Measurements from ENCODE around the gene DNAJC1.

DNAJC1 gene

DNA sequence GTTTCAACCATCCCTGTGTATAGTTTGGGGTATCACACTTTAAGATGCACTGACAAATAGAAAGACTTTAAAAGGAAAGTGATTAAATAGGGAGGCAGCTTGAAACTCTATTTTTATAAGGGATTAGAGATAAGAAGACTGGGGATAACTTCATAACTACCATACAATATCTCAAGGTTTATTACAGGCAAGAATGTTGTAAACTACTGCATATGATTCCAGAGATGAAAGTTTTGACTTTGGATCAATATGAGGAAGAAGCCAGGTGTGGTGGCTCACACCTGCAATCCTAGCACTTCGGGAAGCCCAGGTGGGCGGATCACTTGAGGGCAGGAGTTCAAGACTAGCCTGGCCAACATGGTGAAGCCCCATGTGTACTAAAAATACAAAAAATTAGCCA lies 96.1 kb downstream of the DNAJC1 start:
- TF ChIP-seq, protein P1, sequence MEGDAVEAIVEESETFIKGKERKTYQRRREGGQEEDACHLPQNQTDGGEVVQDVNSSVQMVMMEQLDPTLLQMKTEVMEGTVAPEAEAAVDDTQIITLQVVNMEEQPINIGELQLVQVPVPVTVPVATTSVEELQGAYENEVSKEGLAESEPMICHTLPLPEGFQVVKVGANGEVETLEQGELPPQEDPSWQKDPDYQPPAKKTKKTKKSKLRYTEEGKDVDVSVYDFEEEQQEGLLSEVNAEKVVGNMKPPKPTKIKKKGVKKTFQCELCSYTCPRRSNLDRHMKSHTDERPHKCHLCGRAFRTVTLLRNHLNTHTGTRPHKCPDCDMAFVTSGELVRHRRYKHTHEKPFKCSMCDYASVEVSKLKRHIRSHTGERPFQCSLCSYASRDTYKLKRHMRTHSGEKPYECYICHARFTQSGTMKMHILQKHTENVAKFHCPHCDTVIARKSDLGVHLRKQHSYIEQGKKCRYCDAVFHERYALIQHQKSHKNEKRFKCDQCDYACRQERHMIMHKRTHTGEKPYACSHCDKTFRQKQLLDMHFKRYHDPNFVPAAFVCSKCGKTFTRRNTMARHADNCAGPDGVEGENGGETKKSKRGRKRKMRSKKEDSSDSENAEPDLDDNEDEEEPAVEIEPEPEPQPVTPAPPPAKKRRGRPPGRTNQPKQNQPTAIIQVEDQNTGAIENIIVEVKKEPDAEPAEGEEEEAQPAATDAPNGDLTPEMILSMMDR (IDR thresholded peaks at IDR 0.05; ENCODE audit: borderline replicate concordance, control extremely low read depth, extremely low read depth, insufficient read depth, missing control alignments): no peak
- in situ Hi-C loops (cut with MboI; ENCODE audit: low sequenced_read_pairs, unreplicated experiment): no loop called here
- no peak for DNase-seq (ENCODE audit: low spot score)

DNA sequence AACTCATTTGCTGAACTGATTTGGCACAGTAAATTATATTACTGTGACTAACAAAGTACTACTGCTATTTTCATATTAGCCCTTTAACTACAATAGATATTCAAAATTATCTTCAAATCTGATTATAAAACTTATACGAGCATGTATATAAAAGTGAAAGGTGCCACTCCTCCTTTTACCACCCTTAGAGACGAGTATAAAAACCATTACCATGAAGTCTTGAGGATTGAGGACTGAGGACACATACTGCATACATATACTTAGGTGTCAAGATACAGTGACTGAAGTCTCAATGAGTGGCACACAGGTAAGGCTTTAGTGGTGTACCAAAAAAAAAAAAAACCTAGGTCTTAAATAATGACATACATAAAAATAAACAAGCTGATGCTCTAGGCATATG lies 98.6 kb downstream of the DNAJC1 start:
- TF ChIP-seq, protein P1 (IDR thresholded peaks at IDR 0.05; ENCODE audit: borderline replicate concordance, control extremely low read depth, extremely low read depth, insufficient read depth, missing control alignments): no peak
- no peak for DNase-seq (ENCODE audit: low spot score)
- in situ Hi-C loops (cut with MboI; ENCODE audit: low sequenced_read_pairs, unreplicated experiment): no loop called here

DNA sequence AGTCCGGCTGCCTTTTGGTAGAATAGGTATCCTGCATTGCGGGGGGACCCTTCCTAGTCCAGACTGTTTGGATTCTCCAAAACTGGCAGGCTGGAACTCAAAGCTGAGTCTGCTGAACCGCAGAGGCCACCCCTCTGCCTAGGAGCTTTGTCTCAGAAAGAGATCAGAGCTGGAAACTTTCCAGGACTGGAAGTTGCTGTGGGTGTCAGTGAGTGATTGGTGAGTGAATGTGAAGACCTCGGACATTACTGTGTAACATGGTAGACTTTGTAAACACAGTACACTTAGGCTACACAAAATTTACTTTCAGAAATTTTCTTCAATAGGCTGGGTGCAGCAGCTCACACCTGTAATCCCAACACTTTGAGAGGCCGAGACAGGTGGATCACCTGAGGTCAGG lies 103.8 kb downstream of the DNAJC1 start:
- TF ChIP-seq, protein P1 (IDR thresholded peaks at IDR 0.05; ENCODE audit: borderline replicate concordance, control extremely low read depth, extremely low read depth, insufficient read depth, missing control alignments): no peak
- in situ Hi-C loops (cut with MboI; ENCODE audit: low sequenced_read_pairs, unreplicated experiment): no loop called here
- DNase-seq (ENCODE audit: low spot score): no peak

DNA sequence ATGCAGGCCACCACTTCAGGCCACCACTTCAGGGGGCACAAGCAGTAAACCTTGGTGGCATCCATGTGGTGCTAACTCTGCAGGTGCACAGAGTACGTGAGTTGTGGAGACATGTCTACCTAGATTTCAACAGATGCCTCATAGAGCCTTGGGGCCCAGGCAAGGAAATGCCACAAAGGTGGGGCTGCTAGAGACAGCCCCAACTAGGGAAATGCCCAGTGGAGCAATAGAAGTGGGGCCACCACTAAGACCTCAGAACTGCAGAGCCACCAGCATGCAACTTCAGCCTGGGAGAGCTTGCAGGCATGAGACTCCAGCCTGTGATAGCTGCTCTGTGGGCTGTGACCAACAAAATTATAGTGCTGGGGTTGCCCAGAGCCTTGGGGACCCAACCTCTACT lies 107.6 kb downstream of the DNAJC1 start:
- in situ Hi-C loops (cut with MboI; ENCODE audit: low sequenced_read_pairs, unreplicated experiment): no loop called here
- TF ChIP-seq, protein P1 (IDR thresholded peaks at IDR 0.05; ENCODE audit: borderline replicate concordance, control extremely low read depth, extremely low read depth, insufficient read depth, missing control alignments): no peak
- no peak for DNase-seq (ENCODE audit: low spot score)

DNA sequence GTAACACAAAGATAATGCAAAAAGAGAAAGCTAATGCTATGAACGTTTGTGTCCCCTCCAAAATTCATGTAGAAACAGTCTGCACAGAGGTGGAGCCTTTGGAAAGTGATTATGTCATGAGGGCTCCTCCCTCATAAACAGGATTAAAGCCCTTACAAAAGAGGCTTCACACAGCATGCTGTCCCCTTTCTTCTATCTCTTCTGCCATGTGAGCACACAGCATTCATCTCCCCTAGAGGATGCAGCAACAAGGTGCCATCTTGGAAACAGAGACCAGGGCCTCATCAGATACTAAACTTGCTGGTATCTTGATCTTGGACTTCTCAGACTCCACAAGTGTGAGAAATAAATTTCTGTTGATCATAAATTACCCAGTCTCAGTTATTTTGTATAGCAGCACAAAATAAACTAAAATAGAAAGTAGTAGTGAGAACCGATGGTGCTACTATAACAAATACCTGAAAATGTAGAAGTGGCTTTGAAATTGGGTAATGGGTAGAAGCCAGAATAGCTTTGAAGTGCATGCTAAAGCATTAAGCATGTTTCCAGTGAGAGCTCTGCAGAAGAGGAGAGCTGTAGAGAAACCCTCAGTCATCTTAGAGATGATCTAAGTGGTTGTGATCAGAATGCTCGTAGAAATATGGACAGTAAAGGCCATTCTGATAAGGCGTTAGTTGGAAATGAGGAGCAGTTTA lies 108.7 kb downstream of the DNAJC1 start:
- DNase-seq (ENCODE audit: low spot score): no peak
- in situ Hi-C loops (cut with MboI; ENCODE audit: low sequenced_read_pairs, unreplicated experiment): no loop called here
- TF ChIP-seq, protein P1 (IDR thresholded peaks at IDR 0.05; ENCODE audit: borderline replicate concordance, control extremely low read depth, extremely low read depth, insufficient read depth, missing control alignments): no peak

DNA sequence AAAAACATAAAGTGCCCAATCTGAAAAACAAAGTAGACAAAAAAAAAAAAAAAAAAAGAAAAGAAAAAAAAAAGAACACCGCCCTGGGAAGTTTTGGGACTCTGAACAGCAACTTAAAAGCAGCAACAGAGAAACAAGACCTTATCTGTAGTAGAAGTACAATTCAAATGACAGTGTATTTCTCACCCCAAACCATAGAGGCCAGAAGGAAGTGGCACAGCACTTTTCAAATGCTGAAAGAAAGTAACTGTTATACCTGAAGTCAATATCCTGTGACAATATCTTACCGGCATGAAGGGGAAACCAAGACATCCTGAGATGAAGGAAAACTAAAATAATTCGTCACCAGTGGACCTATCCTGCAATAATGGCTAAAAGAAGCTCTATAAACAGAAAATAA lies 112.1 kb downstream of the DNAJC1 start:
- no peak for DNase-seq (ENCODE audit: low spot score)
- in situ Hi-C loops (cut with MboI; ENCODE audit: low sequenced_read_pairs, unreplicated experiment): no loop called here
- TF ChIP-seq, protein P1 (IDR thresholded peaks at IDR 0.05; ENCODE audit: borderline replicate concordance, control extremely low read depth, extremely low read depth, insufficient read depth, missing control alignments): no peak

Data from GM13976 (cell line).